PC-3 (cell line): ENCODE measurements around the gene ATP8A2. TPM values are rescaled to one million over a fixed set of nuclear protein-coding genes. Genes with fewer than 3 reads are reported as not detected.

Source experiments
- ATAC-seq: fragments of 200-7000 bp; cut with Tn5 transposase; 2 replicates; pipeline ENCODE4 v1.9.1; 2020; ENCODE audit warnings: mild to moderate bottlenecking, moderate library complexity
- BruUV-seq: library from RNA; stranded (reverse); fragments of 400-500 nt; replicated peaks from 2 replicates; lab custom pipeline; 2021; lab: Mats Ljungman, UMichigan
- CTCF ChIA-PET: fragments of 300-600 bp; sonication (Branson Sonifier 250); formaldehyde crosslinking; loops from one replicate; lab custom pipeline; 2022; ENCODE audit warnings: antibody characterized with exemption; lab: Charles Lee
- POLR2A ChIA-PET: fragments of 300-600 bp; sonication (Branson Sonifier 250); formaldehyde crosslinking; loops from one replicate; lab custom pipeline; 2022; ENCODE audit warnings: antibody characterized with exemption; ENCODE audit not compliant: unreplicated experiment; lab: Charles Lee
- DNase-seq: peaks from one replicate; pipeline ENCODE4 v3.0.0-alpha.2; 2015
- H2AFZ ChIP-seq: fragments of 300-600 bp; sonication (generic); 2 replicates; pipeline ENCODE4 v1.6.0; 2016; ENCODE audit warnings: antibody characterized with exemption, low read length
- H3F3A ChIP-seq: fragments of 300-600 bp; sonication (generic); one replicate; pipeline ENCODE4 v1.6.0; 2017; ENCODE audit warnings: antibody characterized with exemption, low read length, control low read depth, mild to moderate bottlenecking; ENCODE audit not compliant: unreplicated experiment
- H3K27ac ChIP-seq: fragments of 300-600 bp; sonication (generic); 2 replicates; pipeline ENCODE4 v1.5.1; 2016; ENCODE audit warnings: mild to moderate bottlenecking, low read length
- H3K27me3 ChIP-seq: fragments of 300-600 bp; sonication (generic); 2 replicates; pipeline ENCODE4 v1.6.1; 2016; ENCODE audit warnings: low read length, mixed read lengths
- H3K36me3 ChIP-seq: fragments of 300-600 bp; sonication (generic); 2 replicates; pipeline ENCODE4 v1.6.1; 2016; ENCODE audit warnings: low read depth, mixed run types, low read length, mixed read lengths
- H3K4me1 ChIP-seq: fragments of 300-600 bp; sonication (generic); 2 replicates; pipeline ENCODE4 v1.5.1; 2016; ENCODE audit warnings: low read length; ENCODE audit not compliant: insufficient read depth
- H3K4me2 ChIP-seq: fragments of 300-600 bp; sonication (generic); 2 replicates; pipeline ENCODE4 v1.6.0; 2016; ENCODE audit warnings: low read length
- H3K4me3 ChIP-seq: fragments of 300-600 bp; sonication (generic); 2 replicates; pipeline ENCODE4 v1.5.1; 2016; ENCODE audit warnings: mild to moderate bottlenecking, low read length, mixed read lengths
- H3K79me2 ChIP-seq: fragments of 300-600 bp; sonication (generic); 2 replicates; pipeline ENCODE4 v1.6.1; 2017; ENCODE audit warnings: low read length, mixed read lengths
- H3K9ac ChIP-seq: fragments of 300-600 bp; sonication (generic); 2 replicates; pipeline ENCODE4 v1.6.0; 2016; ENCODE audit warnings: mild to moderate bottlenecking, low read length
- H3K9me2 ChIP-seq: fragments of 300-600 bp; sonication (generic); replicated peaks from 2 replicates; pipeline ENCODE4 v1.6.1; 2016; ENCODE audit warnings: mixed run types, low read length, mixed read lengths
- H3K9me3 ChIP-seq: fragments of 300-600 bp; sonication (generic); 2 replicates; pipeline ENCODE4 v1.6.1; 2016; ENCODE audit warnings: low read length, mixed read lengths
- H4K20me1 ChIP-seq: fragments of 300-600 bp; sonication (generic); 2 replicates; pipeline ENCODE4 v1.6.1; 2016; ENCODE audit warnings: low read length, mixed read lengths
- EZH2 ChIP-seq: fragments of 300-600 bp; sonication (generic); IDR thresholded peaks from one replicate; pipeline ENCODE4 v1.6.1; 2017; ENCODE audit warnings: antibody characterized with exemption, mild to moderate bottlenecking, low read length; ENCODE audit not compliant: unreplicated experiment
- EZH2phosphoT487 ChIP-seq: fragments of 300-600 bp; sonication (generic); IDR thresholded peaks from 2 replicates; pipeline ENCODE4 v1.6.1; 2018; ENCODE audit warnings: mild to moderate bottlenecking, antibody characterized with exemption, low read length, borderline replicate concordance
- intact Hi-C: fragments of 100-400 bp; cut with micrococcal nuclease; formaldehyde crosslinking; loops from 2 replicates; pipeline ENCODE4 v1.9.0; 2023
- total RNA-seq: library from RNA; depleted of rRNA; stranded (reverse); fragments of >200 nt; gene quantifications from 2 replicates; pipeline ENCODE4 v1.2.3, GENCODE V29; 2014
- TF ChIP-seq, protein P1 (sequence below): fragments of 300-600 bp; sonication (generic); conservative IDR thresholded peaks from 2 replicates; pipeline ENCODE4 v1.5.1; 2017; ENCODE audit warnings: antibody characterized with exemption, low read depth, mild to moderate bottlenecking, low read length

Gene ATP8A2
- total RNA-seq, 1 experiment from 2014 or later: 0.04 TPM

- H3K79me2 ChIP-seq: no peaks in the 10 kb centered on the region
- CTCF ChIA-PET: no interaction called here
These were observed 353.3 kb downstream of the ATP8A2 start for GRCh38 chr13:25725104-25725503.

GRCh38 chr13:25727250-25727649, 355.5 kb downstream of the ATP8A2 start:
- TF ChIP-seq, protein P1, sequence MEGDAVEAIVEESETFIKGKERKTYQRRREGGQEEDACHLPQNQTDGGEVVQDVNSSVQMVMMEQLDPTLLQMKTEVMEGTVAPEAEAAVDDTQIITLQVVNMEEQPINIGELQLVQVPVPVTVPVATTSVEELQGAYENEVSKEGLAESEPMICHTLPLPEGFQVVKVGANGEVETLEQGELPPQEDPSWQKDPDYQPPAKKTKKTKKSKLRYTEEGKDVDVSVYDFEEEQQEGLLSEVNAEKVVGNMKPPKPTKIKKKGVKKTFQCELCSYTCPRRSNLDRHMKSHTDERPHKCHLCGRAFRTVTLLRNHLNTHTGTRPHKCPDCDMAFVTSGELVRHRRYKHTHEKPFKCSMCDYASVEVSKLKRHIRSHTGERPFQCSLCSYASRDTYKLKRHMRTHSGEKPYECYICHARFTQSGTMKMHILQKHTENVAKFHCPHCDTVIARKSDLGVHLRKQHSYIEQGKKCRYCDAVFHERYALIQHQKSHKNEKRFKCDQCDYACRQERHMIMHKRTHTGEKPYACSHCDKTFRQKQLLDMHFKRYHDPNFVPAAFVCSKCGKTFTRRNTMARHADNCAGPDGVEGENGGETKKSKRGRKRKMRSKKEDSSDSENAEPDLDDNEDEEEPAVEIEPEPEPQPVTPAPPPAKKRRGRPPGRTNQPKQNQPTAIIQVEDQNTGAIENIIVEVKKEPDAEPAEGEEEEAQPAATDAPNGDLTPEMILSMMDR: no peak
- TF ChIP-seq EZH2 (no peak), EZH2phosphoT487 (no peak)
- Histone ChIP-seq H2AFZ (no peak overlapping the region), H3K9ac (no peak overlapping the region), H3K4me3 (no peak overlapping the region), H3K4me2 (no peak overlapping the region), H3K9me2 (no peaks in the 10 kb centered on the region), H4K20me1 (no peaks in the 10 kb centered on the region), H3K27me3 (no peaks in the 10 kb centered on the region; the same call in 1 of the 2 replicates), H3K36me3 (no peaks in the 10 kb centered on the region), H3F3A (no peaks in the 10 kb centered on the region), H3K4me1 (no peaks in the 10 kb centered on the region), H3K27ac (no peak overlapping the region), H3K79me2 (no peaks in the 10 kb centered on the region), H3K9me3 (no peaks in the 10 kb centered on the region)
- no TSS peak for BruUV-seq
- ChIA-PET POLR2A (no interaction called here), CTCF (no interaction called here)
- intact Hi-C loops: no loop called here
- peak; percentile 86 for ATAC-seq
- peak; percentile 25 for DNase-seq

More at GRCh38 chr13:25725104-25725503, 353.3 kb downstream of the ATP8A2 start:
- H3K4me1 ChIP-seq: no peaks in the 10 kb centered on the region
- POLR2A ChIA-PET: no interaction called here
- H3K27me3 ChIP-seq: no peaks in the 10 kb centered on the region; the same call in 1 of the 2 replicates
- no peak overlapping the region for H3K4me2 ChIP-seq
- no peak overlapping the region for H3K4me3 ChIP-seq
- no peak overlapping the region for H3K27ac ChIP-seq
- intact Hi-C loops: no loop called here
- H3F3A ChIP-seq: no peaks in the 10 kb centered on the region
- H2AFZ ChIP-seq: no peak overlapping the region
- H3K9me2 ChIP-seq: no peaks in the 10 kb centered on the region
- ATAC-seq (no peak), DNase-seq (no peak)
- H4K20me1 ChIP-seq: no peaks in the 10 kb centered on the region
- no peaks in the 10 kb centered on the region for H3K9me3 ChIP-seq
- H3K36me3 ChIP-seq: no peaks in the 10 kb centered on the region
- BruUV-seq: no TSS peak
- no peak overlapping the region for H3K9ac ChIP-seq
- TF ChIP-seq EZH2: no peak
- no peak for TF ChIP-seq EZH2phosphoT487
- TF ChIP-seq, protein P1: 0 out of 2 replicates have a peak, but pooled peaks have one; percentile 12

GRCh38 chr13:25727810-25728209, 356.0 kb downstream of the ATP8A2 start:
- Histone ChIP-seq H3K36me3 (no peaks in the 10 kb centered on the region), H3K9me3 (no peaks in the 10 kb centered on the region), H2AFZ (no peak overlapping the region), H3K27me3 (no peaks in the 10 kb centered on the region; the same call in 1 of the 2 replicates), H3F3A (no peaks in the 10 kb centered on the region), H3K9me2 (no peaks in the 10 kb centered on the region), H3K27ac (no peak overlapping the region), H3K9ac (no peak overlapping the region), H3K79me2 (no peaks in the 10 kb centered on the region), H4K20me1 (no peaks in the 10 kb centered on the region), H3K4me3 (no peak overlapping the region), H3K4me2 (no peak overlapping the region), H3K4me1 (0 out of 2 replicates have a peak, but pooled peaks cover 4% of the 10 kb centered on the region)
- intact Hi-C loops: no loop called here
- ATAC-seq (no peak), DNase-seq (no peak)
- CTCF ChIA-PET: no interaction called here
- POLR2A ChIA-PET: no interaction called here
- TF ChIP-seq EZH2phosphoT487 (no peak), EZH2 (no peak)
- TF ChIP-seq, protein P1: no peak
- no TSS peak for BruUV-seq
